Endothelial cell of umbilical vein (primary cell): Measurements from ENCODE around the gene CLIC6.

Experiments used
- CTCF ChIP-seq, 2 donors: IDR thresholded peaks; 1 replicate in 1 of 2; 2 replicates in 1 of 2; pipeline ENCODE4 v1.5.1; 2011; ENCODE audit warnings: low read length in 2 of 2, mild to moderate bottlenecking in 2 of 2, moderate library complexity in 2 of 2, control low read depth in 1 of 2, inconsistent platforms in 1 of 2, low read depth in 1 of 2; ENCODE audit not compliant: insufficient read depth in 1 of 2; ENCODE audit errors: extremely low read depth in 1 of 2
- EZH2 ChIP-seq: IDR thresholded peaks from 2 replicates; pipeline ENCODE4 v1.6.1; 2012; ENCODE audit warnings: borderline replicate concordance, low read depth, mild to moderate bottlenecking, moderate library complexity, low read length, inconsistent platforms; ENCODE audit not compliant: severe bottlenecking
- FOS ChIP-seq: IDR thresholded peaks from 2 replicates; pipeline ENCODE4 v1.6.1; 2011; ENCODE audit warnings: mild to moderate bottlenecking, low read length, moderate library complexity, borderline replicate concordance; ENCODE audit not compliant: insufficient read depth
- MAX ChIP-seq: IDR thresholded peaks from 2 replicates; pipeline ENCODE4 v1.6.1; 2011; ENCODE audit not compliant: insufficient read depth, insufficient read length
- POLR2A ChIP-seq: IDR thresholded peaks from 2 replicates; pipeline ENCODE4 v1.6.1; 2012; ENCODE audit warnings: low read depth, mild to moderate bottlenecking, control low read depth, low read length
- POLR2AphosphoS5 ChIP-seq: IDR thresholded peaks from 2 replicates; pipeline ENCODE4 v1.6.1; 2012; ENCODE audit warnings: low read depth, mild to moderate bottlenecking, control low read depth, low read length, moderate library complexity; ENCODE audit not compliant: insufficient read depth

GRCh38 chr21:34639250-34639649 is 29.5 kb upstream of the CLIC6 start:
- TF ChIP-seq CTCF (IDR thresholded peaks at IDR 0.05; ENCODE audit: extremely low read depth in 1 of 2, insufficient read depth in 1 of 2, low read depth in 1 of 2, low read length in 2 of 2) (no peak), FOS (no peak), EZH2 (no peak), MAX (no peak), POLR2A (no peak), POLR2AphosphoS5 (no peak)
